RWPE2 (cell line): ENCODE data around the gene PARD6G.

Experiments used
- ATAC-seq: fragments of 200-7000 bp; cut with Tn5 transposase; 3 replicates; pipeline ENCODE4 v1.9.1; 2021; ENCODE audit warnings: low read depth
- DNase-seq: peaks from one replicate; pipeline ENCODE4 v3.0.0-alpha.2; 2020; ENCODE audit warnings: low spot score
- H3K27ac ChIP-seq: fragments of 450-650 bp; 2 replicates; pipeline ENCODE4 v1.5.1; 2017; ENCODE audit warnings: mild to moderate bottlenecking; ENCODE audit not compliant: poor library complexity, severe bottlenecking
- H3K27me3 ChIP-seq: fragments of 250-450 bp; sonication (Bioruptor Pico); 2 replicates; pipeline ENCODE4 v1.5.1; 2021; ENCODE audit warnings: mild to moderate bottlenecking, moderate library complexity; ENCODE audit not compliant: insufficient read depth, poor library complexity, severe bottlenecking
- H3K36me3 ChIP-seq: fragments of 250-450 bp; sonication (Bioruptor Pico); 2 replicates; pipeline ENCODE4 v1.5.1; 2020; ENCODE audit warnings: low read depth, mild to moderate bottlenecking, moderate library complexity
- H3K4me1 ChIP-seq: fragments of 250-450 bp; sonication (Bioruptor Pico); 2 replicates; pipeline ENCODE4 v1.5.1; 2021; ENCODE audit warnings: mild to moderate bottlenecking, moderate library complexity; ENCODE audit not compliant: insufficient read depth, poor library complexity, severe bottlenecking
- H3K4me3 ChIP-seq: fragments of 250-450 bp; sonication (Bioruptor Pico); 2 replicates; pipeline ENCODE4 v1.5.1; 2021; ENCODE audit warnings: mild to moderate bottlenecking, moderate library complexity; ENCODE audit not compliant: severe bottlenecking
- H3K9me3 ChIP-seq: fragments of 250-450 bp; sonication (Bioruptor Pico); 2 replicates; pipeline ENCODE4 v1.5.1; 2021; ENCODE audit warnings: mild to moderate bottlenecking, moderate library complexity; ENCODE audit not compliant: severe bottlenecking
- CTCF ChIP-seq: fragments of 450-650 bp; IDR thresholded peaks from one replicate; pipeline ENCODE4 v1.5.1; 2017; ENCODE audit warnings: mild to moderate bottlenecking, moderate library complexity; ENCODE audit not compliant: poor library complexity, severe bottlenecking

The PARD6G gene

GRCh38 chr18:80188643-80189530, 58.4 kb downstream of the PARD6G start:
- no peak for DNase-seq

DNA sequence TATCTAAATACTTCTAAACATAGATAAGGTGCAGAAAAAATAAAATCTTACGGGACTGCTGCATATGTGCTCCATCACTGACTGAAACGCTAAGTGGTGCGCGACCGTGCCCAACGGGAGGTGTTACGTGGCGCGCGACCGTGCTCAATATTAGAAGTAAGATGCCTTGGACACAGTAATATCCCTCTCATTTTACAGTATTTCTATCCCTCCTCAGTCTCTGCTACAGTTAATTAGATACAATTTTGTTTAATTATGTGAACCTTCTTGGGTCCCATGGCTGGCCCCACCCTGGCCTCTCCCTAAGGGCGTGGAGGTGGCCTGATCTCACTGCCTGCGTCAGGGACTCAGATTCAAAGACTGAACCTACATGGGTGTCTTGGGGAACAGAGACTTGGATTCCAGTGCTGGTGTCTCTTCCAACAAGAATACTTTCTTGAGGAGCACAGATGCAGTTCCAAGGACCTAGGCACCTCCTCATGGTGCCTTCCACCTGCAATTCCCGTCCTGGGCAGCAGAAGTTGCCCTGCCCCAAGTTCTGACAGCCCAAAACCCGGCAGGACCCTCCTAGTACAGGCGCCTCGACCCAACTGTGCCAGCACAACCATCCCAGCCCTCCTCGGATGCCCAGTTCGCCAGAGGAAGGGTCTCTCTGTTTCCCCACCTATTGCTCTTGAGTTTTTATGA, 59.2 kb downstream of the PARD6G start:
- no peak for TF ChIP-seq CTCF
- no peaks in the 10 kb centered on the region for H3K27me3 ChIP-seq
- no peaks in the 10 kb centered on the region for H3K4me1 ChIP-seq
- no peak for ATAC-seq
- no peak overlapping the region for H3K4me3 ChIP-seq
- DNase-seq, result no peak
- no peaks in the 10 kb centered on the region for H3K36me3 ChIP-seq
- H3K27ac ChIP-seq, result no peak overlapping the region
- H3K9me3 ChIP-seq, result no peaks in the 10 kb centered on the region

More at GRCh38 chr18:80188643-80189530, 58.4 kb downstream of the PARD6G start:
- ATAC-seq, result no peak
- Histone ChIP-seq H3K27ac (no peak overlapping the region), H3K4me3 (no peak overlapping the region), H3K9me3 (no peaks in the 10 kb centered on the region), H3K4me1 (no peaks in the 10 kb centered on the region), H3K27me3 (no peaks in the 10 kb centered on the region), H3K36me3 (no peaks in the 10 kb centered on the region)
- TF ChIP-seq CTCF, result no peak

DNA sequence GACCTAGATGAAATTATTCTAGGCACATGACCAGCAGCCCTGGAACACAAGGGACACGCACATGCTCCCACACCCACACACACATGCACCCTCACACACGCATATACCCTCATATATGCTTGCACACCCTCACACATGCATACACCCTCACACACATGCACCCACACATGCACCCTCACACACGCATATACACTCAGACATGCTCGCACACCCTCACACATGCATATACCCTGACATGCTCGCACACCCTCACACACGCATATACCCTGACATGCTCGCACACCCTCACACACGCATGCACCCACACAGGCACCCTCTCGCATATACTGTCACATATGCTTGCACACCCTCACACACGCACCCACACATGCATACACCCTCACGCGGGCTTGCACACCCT, 61.8 kb downstream of the PARD6G start:
- Histone ChIP-seq H3K36me3 (no peaks in the 10 kb centered on the region), H3K4me1 (no peaks in the 10 kb centered on the region), H3K9me3 (no peaks in the 10 kb centered on the region), H3K27me3 (no peaks in the 10 kb centered on the region), H3K4me3 (no peak overlapping the region), H3K27ac (no peak overlapping the region)
- no peak for TF ChIP-seq CTCF
- DNase-seq (no peak), ATAC-seq (no peak)

DNA sequence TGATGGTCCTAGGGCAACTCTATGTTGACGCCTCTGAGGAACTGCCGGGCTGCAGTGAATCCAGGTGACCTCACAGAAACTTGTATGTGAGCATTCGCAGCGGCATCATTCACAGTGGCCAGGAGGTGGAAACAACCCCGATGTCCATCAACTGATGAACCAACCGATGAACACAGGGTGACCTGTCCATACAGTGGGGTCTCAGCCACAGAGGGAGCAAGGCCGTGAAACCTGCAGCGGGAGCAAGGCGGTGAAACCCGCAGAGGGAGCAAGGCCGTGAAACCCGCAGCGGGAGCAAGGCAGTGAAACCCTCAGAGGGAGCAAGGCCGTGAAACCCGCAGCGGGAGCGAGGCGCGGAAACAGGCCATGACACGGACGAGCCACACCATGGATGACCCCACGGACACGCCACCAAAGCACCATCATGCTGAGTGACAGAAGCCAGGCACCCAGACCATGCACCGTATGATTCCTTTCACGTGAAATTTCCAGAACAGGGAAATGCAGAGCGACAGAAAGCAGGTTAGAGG, 63.0 kb downstream of the PARD6G start:
- H3K27ac ChIP-seq, result no peak overlapping the region

More for the DNA sequence above, 63.0 kb downstream of the PARD6G start:
- DNase-seq (no peak), ATAC-seq (no peak)
- Histone ChIP-seq H3K27me3 (no peaks in the 10 kb centered on the region), H3K4me3 (no peak overlapping the region), H3K4me1 (peaks cover 11% of the 10 kb centered on the region), H3K9me3 (no peaks in the 10 kb centered on the region), H3K36me3 (no peaks in the 10 kb centered on the region)
- TF ChIP-seq CTCF, result no peak
